ENCODE results near the gene SPATS1.
A peak's percentile ranks its signal among the peaks of the same experiment; 100 is the strongest.
"Not testable (repeated sequence)": the region's sequence is repeated elsewhere in the genome, so short reads cannot be mapped to it uniquely, and the experiment has no call there.

The SPATS1 gene

GRCh38 chr6:44311767-44312166 lies 30.7 kb upstream of the SPATS1 start:
- no peak for DNase-seq

GRCh38 chr6:44312901-44313788 lies 29.3 kb upstream of the SPATS1 start, which contains the start of gene AARS2:
AARS2 (minus strand) TSS chr6:44313347; CDS start chr6:44313323, 24 bp downstream.
- DNase-seq = peak; percentile 94

GRCh38 chr6:44314657-44315056 lies 27.8 kb upstream of the SPATS1 start:
- DNase-seq = not testable (repeated sequence)

GRCh38 chr6:44315516-44315915 lies 26.9 kb upstream of the SPATS1 start:
- DNase-seq = no peak

- no peak for DNase-seq
Observed at GRCh38 chr6:44315951-44316350, 26.5 kb upstream of the SPATS1 start.

GRCh38 chr6:44316481-44316880 lies 26.0 kb upstream of the SPATS1 start:
- no peak for DNase-seq

GRCh38 chr6:44317136-44317631 lies 25.3 kb upstream of the SPATS1 start:
- DNase-seq = not testable (repeated sequence)

- no peak for DNase-seq
Observed at GRCh38 chr6:44321210-44321609, 21.2 kb upstream of the SPATS1 start.

- DNase-seq = no peak
Observed at GRCh38 chr6:44327096-44327495, 15.4 kb upstream of the SPATS1 start.

- DNase-seq = no peak
Observed at GRCh38 chr6:44327760-44328159, 14.7 kb upstream of the SPATS1 start.

GRCh38 chr6:44328203-44328602 lies 14.2 kb upstream of the SPATS1 start:
- not testable (repeated sequence) for DNase-seq

GRCh38 chr6:44329858-44330257 lies 12.6 kb upstream of the SPATS1 start:
- no peak for DNase-seq

GRCh38 chr6:44332585-44332984 lies 9.9 kb upstream of the SPATS1 start:
- no peak for DNase-seq

GRCh38 chr6:44333273-44333919 lies 9.1 kb upstream of the SPATS1 start:
- no peak for DNase-seq

GRCh38 chr6:44333942-44334341 lies 8.5 kb upstream of the SPATS1 start:
- no peak for DNase-seq

GRCh38 chr6:44335631-44336030 lies 6.8 kb upstream of the SPATS1 start:
- no peak for DNase-seq

GRCh38 chr6:44338228-44339122 lies 4.0 kb upstream of the SPATS1 start:
- DNase-seq = peak; percentile 82

- no peak for DNase-seq
Observed at GRCh38 chr6:44339301-44339700, 3.1 kb upstream of the SPATS1 start.

- no peak for DNase-seq
Observed at GRCh38 chr6:44339763-44340625, 2.5 kb upstream of the SPATS1 start.

GRCh38 chr6:44341095-44341890 lies 1.2 kb upstream of the SPATS1 start:
- DNase-seq = no peak

- peak; percentile 26 for DNase-seq
Observed at GRCh38 chr6:44342052-44342451, 398 bp upstream of the SPATS1 start.
